ENCODE measurements around the gene C6orf62.
"Not testable (repeated sequence)": the region's sequence is repeated elsewhere in the genome, so short reads cannot be mapped to it uniquely, and the experiment has no call there.

Gene C6orf62

DNA sequence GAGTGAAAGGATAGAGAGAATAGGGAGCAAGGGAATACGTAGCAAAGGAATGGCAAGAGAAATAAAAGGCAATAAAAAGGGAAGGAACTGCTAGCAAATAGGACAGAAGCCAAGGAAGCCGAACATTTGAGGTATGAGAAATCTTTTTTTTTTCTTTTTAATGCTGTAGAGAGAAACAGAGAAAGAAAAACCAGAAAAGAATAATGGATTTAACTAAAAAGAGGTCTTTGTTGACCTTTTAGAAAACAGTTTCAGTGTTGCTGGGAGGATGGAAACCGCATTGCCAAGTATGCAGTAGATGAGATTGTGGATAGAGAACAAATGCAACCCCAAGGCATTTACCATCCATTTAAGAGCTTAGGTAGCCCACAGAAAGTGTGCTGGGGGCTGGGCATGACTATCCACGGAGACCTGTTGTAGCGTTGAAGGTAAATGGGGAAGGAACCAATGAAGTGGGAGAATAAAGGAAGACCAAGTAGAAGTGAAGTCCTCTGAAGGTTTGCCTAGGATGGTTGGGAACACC, 23.3 kb upstream of the C6orf62 start:
- peak in 1 of 4 experiments; percentile 31 for DNase-seq

DNA sequence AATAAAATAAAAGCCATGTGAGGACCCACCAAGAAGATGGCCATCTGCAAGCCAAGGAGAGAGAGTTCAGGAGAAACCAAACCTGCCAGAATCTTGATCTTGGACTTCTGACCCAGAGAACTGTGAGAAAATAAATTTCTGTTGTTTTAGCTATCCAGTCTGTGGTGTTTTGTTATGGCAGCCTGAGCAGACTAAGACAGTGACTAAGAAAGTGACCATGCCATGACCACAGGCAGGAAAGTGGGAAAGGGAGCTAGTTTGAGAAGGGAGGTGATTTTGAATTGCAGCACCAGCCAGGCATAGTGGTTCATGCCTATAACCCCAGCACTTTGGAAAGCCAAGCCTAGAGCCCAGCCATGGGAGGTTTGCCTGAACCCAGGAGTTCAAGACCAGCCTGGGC, 21.9 kb upstream of the C6orf62 start:
- DNase-seq = no peak

- peak in 2 of 4 experiments; percentile 44 to 62 for DNase-seq
These were observed 19.8 kb upstream of the C6orf62 start for GRCh38 chr6:24738741-24739140.

DNA sequence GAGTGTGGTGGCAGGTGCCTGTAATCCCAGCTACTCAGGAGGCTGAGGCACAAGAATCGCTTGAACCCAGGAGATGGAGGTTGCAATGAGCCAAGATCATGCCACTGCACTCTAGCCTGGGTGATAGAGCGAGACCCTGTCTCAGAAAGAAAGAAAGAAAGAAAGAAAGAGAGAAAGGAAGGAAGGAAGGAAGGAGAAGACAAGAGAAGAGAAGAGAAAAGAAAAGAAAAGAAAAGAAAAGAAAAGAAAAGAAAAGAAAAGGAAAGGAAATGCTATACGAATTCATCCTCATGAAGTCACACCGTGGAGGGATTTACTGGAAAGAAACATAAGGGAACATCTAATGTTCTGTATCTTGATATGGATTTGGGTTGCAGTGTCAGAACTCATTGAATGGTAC, 15.8 kb upstream of the C6orf62 start:
- DNase-seq = not testable (repeated sequence)

DNA sequence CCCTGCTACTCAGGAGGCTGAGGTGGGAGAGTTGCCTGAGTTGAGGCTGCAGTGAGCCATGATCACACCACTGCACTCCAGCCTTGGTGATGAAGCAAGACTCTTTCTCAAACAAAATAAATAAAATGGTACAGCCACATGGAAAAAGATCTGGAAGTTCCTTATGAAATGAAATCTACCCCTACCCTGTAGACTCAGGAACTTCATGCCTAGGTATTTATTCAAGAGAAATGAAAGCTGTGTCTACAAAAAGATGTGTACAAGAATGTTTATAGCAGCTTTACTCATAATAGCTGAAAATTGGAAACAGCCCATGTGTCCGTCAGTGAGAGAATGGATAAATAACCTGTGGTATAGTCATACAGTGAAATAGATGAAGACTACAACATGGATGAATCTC, 15.2 kb upstream of the C6orf62 start:
- no peak for DNase-seq

DNA sequence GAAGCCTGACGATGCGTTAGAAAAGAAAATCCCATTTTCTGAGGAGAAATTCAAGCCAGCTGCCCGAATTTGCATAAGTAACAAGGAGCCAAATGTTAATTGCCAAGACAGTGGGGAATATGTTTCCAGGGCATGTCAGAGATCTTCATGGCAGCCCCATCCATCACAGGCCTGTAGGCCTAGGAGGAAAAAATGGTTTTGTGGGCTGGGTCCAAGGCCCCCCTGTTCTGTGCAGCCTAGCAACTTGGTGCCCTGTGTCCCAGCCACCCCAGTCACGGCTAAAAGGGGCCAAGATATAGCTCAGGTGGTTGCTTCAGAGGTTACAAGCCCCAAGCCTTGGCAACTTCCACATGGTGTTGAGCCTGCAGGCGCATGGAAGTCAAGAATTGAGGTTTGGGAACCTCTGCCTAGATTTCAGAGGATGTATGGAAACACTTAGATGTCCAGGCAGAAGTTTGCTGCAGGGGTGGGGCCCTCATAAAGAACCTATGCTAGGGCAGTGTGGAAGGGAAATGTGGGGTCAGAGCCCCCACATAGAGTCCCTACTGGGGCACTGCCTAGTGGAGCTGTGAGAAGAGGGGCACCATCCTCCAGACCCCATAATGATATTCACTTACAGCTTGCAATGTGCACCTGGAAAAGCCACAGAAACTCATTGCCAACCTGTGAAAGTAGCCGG, 12.6 kb upstream of the C6orf62 start:
- DNase-seq = not testable (repeated sequence)

DNA sequence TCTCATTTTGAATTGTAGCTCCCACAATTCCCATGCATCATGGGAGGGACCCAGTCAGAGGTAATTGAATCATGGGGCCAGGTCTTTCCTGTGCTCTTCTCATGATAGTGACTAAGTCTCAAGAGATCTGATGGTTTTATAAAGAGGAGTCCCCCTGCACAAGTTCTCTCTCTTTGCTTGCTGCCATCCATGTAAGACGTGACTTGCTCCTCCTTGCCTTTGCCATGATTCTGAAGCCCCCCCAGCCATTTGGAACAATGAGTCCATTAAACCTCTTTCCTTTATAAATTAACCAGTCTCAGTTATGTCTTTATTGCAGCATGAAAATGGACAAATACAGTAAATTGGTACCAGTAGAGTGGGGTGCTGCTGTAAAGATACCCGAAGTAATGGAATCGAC, 11.7 kb upstream of the C6orf62 start:
- DNase-seq = not testable (repeated sequence)

DNA sequence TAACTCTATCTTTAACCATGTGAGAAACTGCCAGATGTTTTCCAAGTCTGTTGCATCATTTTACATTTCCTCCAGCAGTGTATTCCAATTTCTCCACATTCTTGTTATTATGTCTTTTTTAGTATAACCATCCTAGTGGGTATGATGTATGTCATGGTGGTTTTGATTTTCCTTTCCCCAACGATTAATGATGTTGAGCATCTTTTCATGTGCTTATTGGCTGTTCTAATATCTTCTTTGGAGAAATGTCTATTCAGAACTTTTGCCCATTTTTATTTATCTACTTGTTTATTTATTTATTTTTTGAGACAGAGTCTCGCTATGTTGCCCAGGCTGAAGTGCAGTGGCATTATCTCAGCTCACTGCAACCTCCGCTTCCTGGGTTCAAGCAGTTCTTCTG, 4.3 kb upstream of the C6orf62 start:
- no peak for DNase-seq

DNA sequence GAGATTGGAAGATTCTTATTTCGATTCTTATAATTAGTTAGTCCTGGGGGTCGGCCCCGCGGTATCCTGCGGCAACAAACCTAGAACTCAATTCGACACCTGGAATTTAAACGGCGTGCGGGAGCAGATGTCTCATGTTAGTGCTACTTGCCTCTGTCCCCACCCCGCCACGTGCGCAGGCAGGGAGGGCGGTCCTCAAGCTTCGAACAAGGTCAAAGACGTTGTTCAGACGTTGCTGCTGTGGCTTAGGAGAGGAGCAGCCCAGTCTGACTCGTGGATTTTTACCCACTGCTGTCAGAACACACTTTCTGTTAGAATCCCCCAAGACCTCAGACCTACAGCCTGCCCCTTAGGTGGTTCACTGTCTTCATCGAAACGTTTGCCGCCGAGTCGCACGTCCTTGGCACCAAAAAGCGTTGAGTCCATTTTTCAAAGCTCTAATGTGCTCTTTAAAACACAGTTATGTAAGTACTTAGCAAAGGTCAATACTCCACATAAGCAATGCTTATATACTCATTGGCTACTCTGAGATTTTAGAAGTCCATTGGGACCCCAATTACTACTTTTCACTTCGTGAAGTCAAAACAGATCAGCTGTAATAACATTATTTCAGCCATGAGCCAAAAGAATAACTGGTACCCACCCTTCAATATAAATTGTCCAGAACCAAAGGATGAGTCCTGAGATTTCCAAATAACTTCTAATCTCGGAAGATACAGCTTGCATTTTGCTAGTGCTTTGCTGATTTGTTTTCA, 2.7 kb upstream of the C6orf62 start:
- DNase-seq = peak in 3 of 4 experiments; percentile 91 to 92 (median 92)

DNA sequence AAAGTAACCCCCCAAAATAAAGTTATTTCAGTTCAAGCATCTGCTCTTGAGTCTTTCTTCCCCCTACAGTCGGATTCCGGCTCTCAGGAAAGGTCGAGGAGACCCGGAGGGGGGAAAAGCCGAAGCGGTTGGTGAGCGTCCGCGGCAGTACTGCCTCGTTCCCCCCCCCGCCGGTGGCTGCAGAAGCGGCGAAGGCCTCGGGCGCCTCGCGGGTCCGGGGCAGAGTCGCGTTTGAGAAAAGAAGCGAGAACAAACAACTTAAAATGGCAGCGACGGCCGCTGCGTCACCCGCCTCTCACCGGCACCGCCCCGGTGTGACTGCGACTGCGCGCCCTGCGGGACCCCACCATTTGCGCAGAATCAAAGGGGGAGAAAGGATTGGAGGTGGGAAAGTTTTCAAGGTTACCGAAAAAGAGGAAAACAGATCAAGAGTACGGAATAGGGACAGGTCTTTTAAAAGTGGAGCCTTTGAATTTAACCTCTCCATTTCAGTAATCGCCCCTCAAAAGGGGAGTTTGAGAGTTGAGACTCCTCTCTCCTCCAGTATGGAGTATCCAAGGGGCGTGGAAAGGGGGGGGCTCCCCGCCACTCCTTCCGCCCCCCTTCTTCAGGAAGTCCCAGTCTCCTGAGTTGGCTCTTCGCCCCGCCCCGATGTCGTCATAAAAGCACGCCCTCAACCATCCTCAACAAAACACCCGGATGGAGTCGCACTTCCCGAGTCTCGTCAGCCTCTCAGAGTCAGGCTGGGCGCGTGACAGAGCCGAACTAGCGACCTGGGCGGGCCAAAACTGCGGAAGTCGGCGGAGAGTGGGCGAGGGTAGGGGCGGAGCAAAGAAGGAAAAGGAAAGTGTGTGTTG, 1.9 kb upstream of the C6orf62 start:
- DNase-seq = peak; percentile 100

GRCh38 chr6:24720131-24720603, 1.2 kb upstream of the C6orf62 start:
- DNase-seq = peak; percentile 82 to 92 (median 86)

- peak in 1 of 4 experiments; percentile 45 for DNase-seq
These were observed 367 bp downstream of the C6orf62 start for GRCh38 chr6:24718449-24719124.

DNA sequence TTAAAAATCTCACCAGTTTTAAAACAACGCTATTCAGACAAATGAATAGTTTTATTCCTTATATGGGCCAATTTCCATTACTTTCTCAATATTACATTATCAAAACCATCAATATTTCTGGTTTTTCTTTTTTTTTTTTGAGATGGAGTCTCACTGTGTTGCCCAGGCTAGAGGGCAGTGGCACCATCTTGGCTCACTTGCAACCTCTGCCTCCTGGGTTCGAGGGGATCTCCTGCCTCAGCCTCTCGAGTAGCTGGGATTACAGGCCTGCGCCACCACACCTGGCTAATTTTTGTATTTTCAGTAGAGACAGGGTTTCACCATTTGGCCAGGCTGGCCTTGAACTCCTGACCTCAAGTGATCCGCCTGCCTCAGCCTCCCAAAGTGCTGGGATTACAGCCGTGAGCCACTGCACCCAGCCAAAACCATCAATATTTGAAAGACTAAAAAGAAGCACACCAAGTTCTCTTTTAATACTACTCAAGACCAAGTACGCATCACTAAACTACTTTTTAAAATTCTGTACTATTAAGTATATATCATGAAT, 2.3 kb downstream of the C6orf62 start:
- not testable (repeated sequence) for DNase-seq

GRCh38 chr6:24710519-24711303, 8.2 kb downstream of the C6orf62 start:
- no peak for DNase-seq

DNA sequence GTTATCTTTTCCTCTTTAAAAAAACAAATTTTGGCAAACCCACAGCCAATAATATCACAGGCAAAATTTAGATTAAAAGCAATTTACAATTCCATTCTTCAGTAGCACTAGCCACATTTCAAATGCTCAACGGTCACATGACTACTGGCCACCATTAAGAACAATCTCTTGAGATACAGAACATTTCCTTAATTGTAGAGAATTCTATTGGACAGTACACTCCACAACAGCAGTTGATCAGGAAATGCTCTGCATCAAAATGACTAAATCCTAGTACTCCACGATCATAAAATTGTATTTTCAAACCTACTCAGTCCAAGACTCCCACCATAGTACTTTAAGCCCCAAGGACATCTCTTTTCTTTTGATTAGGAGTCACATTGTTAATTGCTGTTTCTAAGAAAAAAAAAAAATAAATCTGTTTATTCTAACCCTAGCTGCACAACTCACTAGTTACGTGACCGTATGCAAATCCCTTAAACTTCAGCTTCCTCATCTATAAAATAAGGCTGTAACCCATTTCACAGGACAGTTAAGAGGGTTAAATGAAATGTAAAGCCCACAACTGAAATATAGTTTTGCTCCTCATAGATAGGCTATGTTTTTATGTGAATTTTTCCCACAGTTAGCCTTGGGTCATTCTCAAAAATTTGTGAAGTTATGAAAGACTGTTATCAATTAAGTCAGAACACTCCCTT, 9.8 kb downstream of the C6orf62 start:
- DNase-seq = no peak

DNA sequence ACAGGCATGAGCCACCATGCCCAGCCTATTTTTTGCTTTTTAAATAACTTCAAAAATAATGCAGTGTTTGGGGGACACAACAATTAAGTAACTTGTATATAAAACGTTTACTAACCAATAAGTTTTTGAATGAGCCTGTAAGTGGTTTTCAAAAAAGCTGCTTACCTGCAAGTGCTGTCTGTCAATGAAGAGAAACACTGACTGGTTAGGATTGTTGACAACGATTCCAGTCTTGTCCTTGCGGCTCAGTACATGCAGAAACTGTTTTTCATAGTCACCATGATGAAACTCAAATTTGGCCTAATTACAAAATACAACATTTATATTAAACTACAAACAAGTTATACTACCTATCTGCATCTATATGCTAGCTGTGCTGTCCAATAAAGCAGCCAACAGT, 10.3 kb downstream of the C6orf62 start:
- no peak for DNase-seq

DNA sequence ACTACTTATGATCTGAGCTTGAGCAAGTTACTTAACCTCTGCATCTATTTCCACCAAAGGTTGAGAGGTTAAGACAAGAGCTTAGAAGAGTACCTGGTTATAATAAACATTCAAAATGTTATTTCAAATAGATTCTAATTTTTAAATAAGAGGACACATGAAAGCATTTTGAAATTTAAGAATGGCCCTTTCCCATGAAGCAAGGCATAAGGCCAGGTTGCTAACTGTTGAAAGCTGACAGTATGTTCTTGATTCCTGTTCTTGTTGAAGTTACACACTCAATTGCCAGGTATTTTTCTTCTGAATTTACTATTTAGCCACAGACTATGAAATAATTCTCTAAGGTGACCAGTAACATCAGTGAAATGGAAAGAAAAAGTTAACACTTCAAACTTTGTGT, 14.5 kb downstream of the C6orf62 start:
- DNase-seq = no peak

DNA sequence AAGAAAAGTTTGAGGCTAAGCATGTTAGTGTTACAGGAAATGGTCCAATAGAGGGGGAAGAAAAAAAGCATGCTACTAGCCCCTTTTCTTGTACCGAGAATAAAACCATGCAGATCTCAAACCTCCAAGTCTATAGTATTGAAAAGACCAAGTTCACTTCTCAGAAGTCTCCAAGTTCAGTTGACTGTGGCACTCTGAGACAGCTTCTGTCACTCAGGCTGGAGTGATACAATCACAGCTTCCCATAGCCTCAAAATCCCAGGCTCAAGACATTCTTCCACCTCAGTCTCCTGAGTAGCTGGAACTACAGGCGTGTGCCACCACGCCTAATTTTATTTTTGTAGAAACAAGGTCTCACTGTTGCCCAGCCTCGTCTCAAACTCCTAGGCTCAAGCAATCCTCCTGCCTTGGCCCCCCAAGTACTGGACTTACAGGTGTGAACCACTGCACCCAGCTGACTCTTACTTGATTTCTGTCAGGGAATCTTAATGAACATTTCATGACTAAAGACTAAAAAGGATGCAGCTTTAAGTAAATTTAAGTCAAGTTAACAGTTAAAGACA, 16.2 kb downstream of the C6orf62 start:
- DNase-seq = no peak

GRCh38 chr6:24699521-24700359, 19.2 kb downstream of the C6orf62 start:
- DNase-seq = no peak
